ENCODE results near the gene TMOD2.
A peak's percentile ranks its signal among the peaks of the same experiment; 100 is the strongest.

The TMOD2 gene

DNA sequence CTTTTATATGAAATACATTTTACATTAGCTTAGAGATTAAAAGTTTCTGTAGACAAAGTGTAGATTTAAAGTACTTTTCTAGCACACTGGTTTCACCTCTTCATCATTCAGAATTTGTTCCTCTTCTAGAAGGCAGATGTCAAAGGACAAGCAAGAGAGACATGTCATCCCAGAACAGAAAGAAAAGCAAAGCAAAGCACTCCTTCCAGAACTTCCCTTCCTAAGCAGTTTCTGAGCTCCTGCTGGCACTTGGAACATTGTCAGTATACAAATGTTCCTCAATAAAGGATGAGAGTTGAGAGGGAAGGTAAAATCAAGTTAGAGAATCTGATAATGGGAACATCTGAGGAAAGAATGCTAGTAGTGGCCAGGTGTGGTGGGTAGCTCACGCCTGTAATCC, 104.2 kb downstream of the TMOD2 start:
- DNase-seq (ENCODE audit: low read depth), result no peak
- H3K4me3 ChIP-seq (ENCODE audit: control insufficient read depth, low read depth, low read length), result no peak overlapping the region
- TF ChIP-seq, protein P1, sequence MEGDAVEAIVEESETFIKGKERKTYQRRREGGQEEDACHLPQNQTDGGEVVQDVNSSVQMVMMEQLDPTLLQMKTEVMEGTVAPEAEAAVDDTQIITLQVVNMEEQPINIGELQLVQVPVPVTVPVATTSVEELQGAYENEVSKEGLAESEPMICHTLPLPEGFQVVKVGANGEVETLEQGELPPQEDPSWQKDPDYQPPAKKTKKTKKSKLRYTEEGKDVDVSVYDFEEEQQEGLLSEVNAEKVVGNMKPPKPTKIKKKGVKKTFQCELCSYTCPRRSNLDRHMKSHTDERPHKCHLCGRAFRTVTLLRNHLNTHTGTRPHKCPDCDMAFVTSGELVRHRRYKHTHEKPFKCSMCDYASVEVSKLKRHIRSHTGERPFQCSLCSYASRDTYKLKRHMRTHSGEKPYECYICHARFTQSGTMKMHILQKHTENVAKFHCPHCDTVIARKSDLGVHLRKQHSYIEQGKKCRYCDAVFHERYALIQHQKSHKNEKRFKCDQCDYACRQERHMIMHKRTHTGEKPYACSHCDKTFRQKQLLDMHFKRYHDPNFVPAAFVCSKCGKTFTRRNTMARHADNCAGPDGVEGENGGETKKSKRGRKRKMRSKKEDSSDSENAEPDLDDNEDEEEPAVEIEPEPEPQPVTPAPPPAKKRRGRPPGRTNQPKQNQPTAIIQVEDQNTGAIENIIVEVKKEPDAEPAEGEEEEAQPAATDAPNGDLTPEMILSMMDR (IDR thresholded peaks at IDR 0.05; ENCODE audit: control insufficient read depth, insufficient read depth, low read depth, low read length, missing control alignments), result no peak

DNA sequence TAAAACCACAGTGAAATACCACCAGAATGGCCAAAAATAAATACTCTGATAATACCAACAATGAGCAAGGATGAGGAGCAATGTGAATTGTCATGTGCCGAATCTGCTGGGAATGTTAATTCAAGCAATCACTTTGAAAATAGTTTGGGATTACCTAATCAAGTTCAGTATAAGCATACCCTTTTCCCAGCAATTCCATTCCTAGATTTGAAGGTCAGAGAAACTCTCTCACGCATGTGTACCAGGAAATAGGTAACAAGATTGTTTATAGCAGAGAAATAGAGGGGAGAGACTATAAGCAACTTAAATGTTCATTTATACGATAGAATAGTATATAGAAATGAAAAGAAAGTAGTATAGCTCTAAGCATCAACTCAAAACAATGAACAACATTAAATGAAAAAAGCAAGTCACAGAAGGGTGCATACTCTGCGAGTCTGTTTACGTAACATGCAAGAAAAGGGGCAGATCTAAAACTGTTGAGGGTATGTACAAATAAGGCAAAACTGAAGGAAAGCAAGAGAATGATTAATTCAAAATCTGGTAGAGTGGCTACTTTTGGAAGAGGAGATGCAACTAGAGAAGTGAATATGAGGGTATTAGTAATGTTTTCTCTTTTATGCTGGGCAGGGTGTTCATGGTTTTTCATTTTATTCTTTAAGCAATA, 105.5 kb downstream of the TMOD2 start:
- no peak overlapping the region for H3K4me3 ChIP-seq (ENCODE audit: control insufficient read depth, low read depth, low read length)
- DNase-seq (ENCODE audit: low read depth), result no peak
- TF ChIP-seq, protein P1 (IDR thresholded peaks at IDR 0.05; ENCODE audit: control insufficient read depth, insufficient read depth, low read depth, low read length, missing control alignments), result no peak

DNA sequence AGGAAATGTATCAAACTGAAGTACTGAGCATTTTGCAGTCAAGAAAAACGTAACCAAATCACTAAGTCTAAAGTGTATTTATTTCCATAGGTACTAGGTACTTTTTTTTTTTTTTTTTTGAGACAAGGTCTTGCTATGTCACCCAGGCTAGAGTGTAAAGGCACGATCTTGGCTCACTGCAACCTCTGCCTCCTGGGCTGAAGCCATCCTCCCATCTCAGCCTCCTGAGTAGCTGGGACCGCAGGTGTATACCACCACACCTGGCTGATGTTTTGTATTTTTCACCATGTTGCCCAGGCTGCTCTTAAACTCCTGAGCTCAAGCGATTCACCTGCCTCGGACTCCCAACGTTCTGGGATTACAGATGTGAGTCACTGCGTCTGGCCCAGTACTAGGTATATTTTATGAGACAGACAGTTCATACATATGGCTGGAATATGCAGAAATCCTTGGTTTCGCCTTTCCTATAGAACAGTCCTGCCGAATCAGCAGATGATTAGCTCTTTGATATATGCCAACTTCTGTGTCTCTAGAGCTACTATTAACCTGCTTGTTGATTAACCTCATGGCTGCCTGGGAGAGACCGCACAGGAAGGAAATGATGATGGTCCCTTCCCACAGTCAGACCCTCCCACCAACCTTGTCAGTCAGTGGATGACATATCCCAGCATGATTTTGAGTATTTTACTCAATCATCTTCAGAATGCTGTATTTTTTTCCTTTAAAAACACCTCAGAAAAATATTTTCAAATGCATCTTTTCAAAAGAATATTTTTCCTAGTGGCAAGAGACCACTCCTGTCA, 110.4 kb downstream of the TMOD2 start:
- H3K4me3 ChIP-seq (ENCODE audit: control insufficient read depth, low read depth, low read length), result no peak overlapping the region
- TF ChIP-seq, protein P1 (IDR thresholded peaks at IDR 0.05; ENCODE audit: control insufficient read depth, insufficient read depth, low read depth, low read length, missing control alignments), result no peak
- DNase-seq (ENCODE audit: low read depth), result no peak

DNA sequence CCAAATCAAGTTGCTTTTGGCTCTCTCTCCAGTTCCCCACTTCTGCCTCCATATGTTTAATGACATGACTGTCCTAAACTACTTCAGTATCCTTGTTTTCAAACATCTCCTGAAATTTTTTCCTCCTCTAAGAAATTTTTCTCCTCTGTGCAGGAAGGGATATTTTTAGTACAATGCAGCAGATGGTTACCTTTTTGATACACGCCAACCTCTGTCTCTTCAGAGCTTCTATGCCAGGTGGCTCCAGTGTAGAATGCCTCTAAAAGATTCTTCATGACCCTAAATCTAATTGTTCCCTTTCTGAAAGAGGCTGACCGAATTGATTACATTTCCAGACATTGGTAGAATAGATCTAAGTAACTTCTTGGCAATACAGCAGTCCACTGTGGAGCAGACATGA, 111.7 kb downstream of the TMOD2 start:
- DNase-seq (ENCODE audit: low read depth), result no peak
- TF ChIP-seq, protein P1 (IDR thresholded peaks at IDR 0.05; ENCODE audit: control insufficient read depth, insufficient read depth, low read depth, low read length, missing control alignments), result no peak
- H3K4me3 ChIP-seq (ENCODE audit: control insufficient read depth, low read depth, low read length), result no peak overlapping the region

DNA sequence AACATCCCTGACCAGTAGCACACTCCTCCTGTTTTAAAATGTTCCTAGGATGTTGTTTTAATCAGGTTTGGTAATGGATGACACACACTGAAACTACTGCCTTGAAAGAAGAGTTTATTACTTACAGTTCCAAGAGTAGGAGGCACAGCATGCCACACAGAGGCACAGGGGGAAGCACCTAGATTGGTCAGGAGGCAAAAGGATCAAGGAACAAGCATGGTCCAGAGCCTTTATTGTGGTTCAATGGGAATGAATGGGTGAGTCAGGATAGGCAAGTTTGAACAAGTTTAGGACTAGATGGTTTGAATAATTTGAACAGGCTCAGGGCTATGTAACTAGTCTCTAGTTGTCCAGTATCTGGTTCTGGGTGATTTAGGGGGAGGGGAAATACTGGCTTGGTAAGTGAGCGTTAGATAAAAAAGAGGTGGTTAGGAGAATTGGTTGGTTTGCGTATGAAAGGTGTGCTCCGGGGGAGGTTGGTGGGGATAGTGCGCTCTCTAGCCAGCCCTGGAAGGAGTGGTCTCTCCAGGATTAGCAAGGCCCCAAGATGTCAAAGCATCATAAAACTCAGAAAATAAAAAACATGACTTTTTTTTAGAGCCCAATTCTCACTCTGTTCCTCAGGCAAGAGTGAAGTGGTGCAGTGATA, 113.1 kb downstream of the TMOD2 start:
- TF ChIP-seq, protein P1 (IDR thresholded peaks at IDR 0.05; ENCODE audit: control insufficient read depth, insufficient read depth, low read depth, low read length, missing control alignments), result no peak
- no peak overlapping the region for H3K4me3 ChIP-seq (ENCODE audit: control insufficient read depth, low read depth, low read length)
- DNase-seq (ENCODE audit: low read depth), result peak; percentile 32

DNA sequence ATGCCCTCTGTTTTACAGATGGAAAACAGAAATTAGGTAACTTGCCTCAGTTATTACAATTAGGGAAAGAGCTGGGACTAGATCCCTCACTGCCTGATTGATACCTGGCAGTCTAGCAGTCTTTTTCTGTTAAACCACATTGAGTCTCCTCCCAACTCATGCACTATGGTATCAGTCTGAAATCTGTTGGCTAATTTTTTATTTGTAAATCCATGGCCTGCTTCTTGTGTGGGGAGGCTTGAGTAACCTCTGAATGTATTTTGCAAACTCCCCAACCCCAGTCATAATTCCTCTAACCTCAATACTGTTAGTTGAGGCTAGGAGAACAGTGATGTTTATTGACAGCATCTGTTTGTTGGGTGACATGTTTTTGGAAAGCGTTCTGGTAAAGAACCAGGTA, 113.9 kb downstream of the TMOD2 start:
- no peak overlapping the region for H3K4me3 ChIP-seq (ENCODE audit: control insufficient read depth, low read depth, low read length)
- no peak for DNase-seq (ENCODE audit: low read depth)
- TF ChIP-seq, protein P1 (IDR thresholded peaks at IDR 0.05; ENCODE audit: control insufficient read depth, insufficient read depth, low read depth, low read length, missing control alignments), result no peak

Data from AG09309 (cell line).